Gastrocnemius medialis (tissue), 4 donors: ENCODE measurements around the gene ZMAT5. TPM values are rescaled to one million over a fixed set of nuclear protein-coding genes. Genes with fewer than 3 reads are reported as not detected.

Experiments used
- ATAC-seq, 2 donors: fragments of 150-250 bp; one replicate each; pipeline ENCODE4 v1.9.1; 2016
- DNase-seq, 2 donors: peaks; one replicate each; pipeline ENCODE4 v3.0.0-alpha.2; 2019
- H3K27ac ChIP-seq, 4 donors: fragments of 200-600 bp; sonication (generic); 1 replicate in 1 of 4; 2 replicates in 3 of 4; pipeline ENCODE4 v1.5.1; 2016 to 2018; ENCODE audit warnings: mild to moderate bottlenecking in 2 of 4, moderate library complexity in 1 of 4
- H3K27me3 ChIP-seq, 3 donors: fragments of 200-600 bp; sonication (generic) in 2 of 3; 1 replicate in 1 of 3; 2 replicates in 2 of 3; pipeline versions ENCODE4 v1.5.1 to v1.6.0; 2016 to 2019; ENCODE audit warnings: mild to moderate bottlenecking in 1 of 3, moderate library complexity in 1 of 3
- H3K36me3 ChIP-seq, 2 donors: fragments of 200-600 bp; sonication (generic) in 1 of 2; one replicate each; pipeline ENCODE4 v1.5.1; 2017 to 2018
- H3K4me1 ChIP-seq, 2 donors: fragments of 200-600 bp; sonication (generic) in 1 of 2; one replicate each; pipeline ENCODE4 v1.5.1; 2016 to 2017; ENCODE audit warnings: mild to moderate bottlenecking in 2 of 2
- H3K4me3 ChIP-seq, 4 donors: fragments of 200-600 bp; sonication (generic) in 3 of 4; 1 replicate in 1 of 4; 2 replicates in 3 of 4; pipeline ENCODE4 v1.5.1; 2016 to 2019; ENCODE audit warnings: mild to moderate bottlenecking in 2 of 4
- H3K9me3 ChIP-seq, 3 donors: fragments of 200-600 bp; sonication (generic) in 2 of 3; 1 replicate in 1 of 3; 2 replicates in 2 of 3; pipeline ENCODE4 v1.5.1; 2016 to 2019
- CTCF ChIP-seq, 5 experiments: fragments of 450-650 bp in 3 of 5; fragments of 200-600 bp in 2 of 5; sonication (generic) in 2 of 5; IDR thresholded peaks in 4 of 5; conservative IDR thresholded peaks in 1 of 5; 1 replicate in 4 of 5; 2 replicates in 1 of 5; pipeline ENCODE4 v1.5.1; 2016 to 2019; ENCODE audit warnings: antibody characterized with exemption in 5 of 5, mild to moderate bottlenecking in 3 of 5, moderate library complexity in 3 of 5
- POLR2A ChIP-seq, 2 donors: fragments of 450-650 bp; IDR thresholded peaks; one replicate each; pipeline ENCODE4 v1.6.1; 2017; ENCODE audit warnings: antibody characterized with exemption in 2 of 2, mild to moderate bottlenecking in 2 of 2, moderate library complexity in 2 of 2
- in situ Hi-C, 4 donors: fragments of 200-750 bp; cut with MboI; loops; one replicate each; pipeline versions ENCODE4 v1.15.0 to v1.8.0; 2017; ENCODE audit warnings: low sequenced_read_pairs in 4 of 4
- intact Hi-C: fragments of 100-400 bp; cut with DNase I; formaldehyde crosslinking; loops from one replicate; pipeline ENCODE4 v1.15.1; 2023; ENCODE audit warnings: low total_unique reads
- total RNA-seq, 4 donors: library from RNA; depleted of rRNA; stranded (reverse); fragments of >200 nt; gene quantifications; one replicate each; pipeline versions ENCODE4 v1.1.0 to v1.2.3, GENCODE V29; 2016

The ZMAT5 gene
- total RNA-seq, 4 donors from 2014 or later = 23.8 to 38.6 (median 33.8) TPM

- Histone ChIP-seq H3K27ac (no peak overlapping the region), H3K36me3 (peaks cover 0 to 9% of the 10 kb centered on the region in 2 donors), H3K27me3 (no peaks in the 10 kb centered on the region), H3K9me3 (no peaks in the 10 kb centered on the region), H3K4me3 (no peak overlapping the region), H3K4me1 (peaks cover 13 to 15% of the 10 kb centered on the region in 2 donors)
- no peak for DNase-seq
- no peak for ATAC-seq
- no peak for TF ChIP-seq CTCF (IDR thresholded peaks at IDR 0.05 in 4 of 5, conservative IDR thresholded peaks at IDR 0.05 in 1 of 5)
- TF ChIP-seq POLR2A (IDR thresholded peaks at IDR 0.05) = no peak
- intact Hi-C loops (loop anchor here (2.0 kb wide), 1 partner anchor 397 kb away; no protein-coding TSS in a partner anchor), in situ Hi-C loops (loop anchor here in 2 of 4 donors (25.0 kb wide), 1 partner anchor 321 kb away; no protein-coding TSS in a partner anchor)
Observed at GRCh38 chr22:29691636-29692326, 75.0 kb downstream of the ZMAT5 start.

- Histone ChIP-seq H3K9me3 (no peaks in the 10 kb centered on the region), H3K4me3 (no peak overlapping the region), H3K27ac (no peak overlapping the region), H3K27me3 (no peaks in the 10 kb centered on the region), H3K4me1 (peaks cover 13% of the 10 kb centered on the region in 2 donors), H3K36me3 (peaks cover 0 to 15% of the 10 kb centered on the region in 2 donors)
- intact Hi-C loops (loop anchor here (1.0 to 2.0 kb wide), 2 partner anchors 315 to 398 kb away; no protein-coding TSS in a partner anchor), in situ Hi-C loops (loop anchor here in 2 of 4 donors (25.0 kb wide), 1 partner anchor 322 kb away; no protein-coding TSS in a partner anchor)
- TF ChIP-seq POLR2A (IDR thresholded peaks at IDR 0.05) (no peak), CTCF (IDR thresholded peaks at IDR 0.05 in 4 of 5, conservative IDR thresholded peaks at IDR 0.05 in 1 of 5) (no peak)
- DNase-seq (no peak), ATAC-seq (peak in 1 of 2 donors; percentile 19)
Observed at GRCh38 chr22:29690476-29690875, 76.3 kb downstream of the ZMAT5 start.

GRCh38 chr22:29689880-29690213, 77.0 kb downstream of the ZMAT5 start:
- ATAC-seq (peak; percentile 39 to 93), DNase-seq (peak; percentile 20 to 62)
- Histone ChIP-seq H3K27ac (no peak overlapping the region), H3K9me3 (no peaks in the 10 kb centered on the region), H3K27me3 (no peaks in the 10 kb centered on the region), H3K36me3 (peaks cover 0 to 20% of the 10 kb centered on the region in 2 donors), H3K4me1 (peaks cover 7 to 13% of the 10 kb centered on the region in 2 donors), H3K4me3 (no peak overlapping the region)
- in situ Hi-C loops = loop anchor here in 2 of 4 donors (25.0 kb wide), 1 partner anchor 322 kb away; no protein-coding TSS in a partner anchor
- intact Hi-C loops = loop anchor here (1.0 to 2.0 kb wide), 2 partner anchors 315 to 399 kb away; no protein-coding TSS in a partner anchor
- TF ChIP-seq POLR2A (IDR thresholded peaks at IDR 0.05) = no peak
- peak; percentile 48 to 78 (median 70) for TF ChIP-seq CTCF (IDR thresholded peaks at IDR 0.05 in 4 of 5, conservative IDR thresholded peaks at IDR 0.05 in 1 of 5)

GRCh38 chr22:29689206-29689879, 77.5 kb downstream of the ZMAT5 start:
- in situ Hi-C loops = loop anchor here in 2 of 4 donors (25.0 kb wide), 1 partner anchor 323 kb away; no protein-coding TSS in a partner anchor
- ATAC-seq (no peak), DNase-seq (no peak)
- Histone ChIP-seq H3K27ac (no peak overlapping the region), H3K4me1 (peaks cover 7 to 13% of the 10 kb centered on the region in 2 donors), H3K9me3 (no peaks in the 10 kb centered on the region), H3K27me3 (no peaks in the 10 kb centered on the region), H3K36me3 (peaks cover 0 to 25% of the 10 kb centered on the region in 2 donors), H3K4me3 (no peak overlapping the region)
- TF ChIP-seq CTCF (IDR thresholded peaks at IDR 0.05 in 4 of 5, conservative IDR thresholded peaks at IDR 0.05 in 1 of 5) = no peak
- no peak for TF ChIP-seq POLR2A (IDR thresholded peaks at IDR 0.05)
- intact Hi-C loops = no loop called here
